Measurements from ENCODE around the gene SPRED2.

DNA sequence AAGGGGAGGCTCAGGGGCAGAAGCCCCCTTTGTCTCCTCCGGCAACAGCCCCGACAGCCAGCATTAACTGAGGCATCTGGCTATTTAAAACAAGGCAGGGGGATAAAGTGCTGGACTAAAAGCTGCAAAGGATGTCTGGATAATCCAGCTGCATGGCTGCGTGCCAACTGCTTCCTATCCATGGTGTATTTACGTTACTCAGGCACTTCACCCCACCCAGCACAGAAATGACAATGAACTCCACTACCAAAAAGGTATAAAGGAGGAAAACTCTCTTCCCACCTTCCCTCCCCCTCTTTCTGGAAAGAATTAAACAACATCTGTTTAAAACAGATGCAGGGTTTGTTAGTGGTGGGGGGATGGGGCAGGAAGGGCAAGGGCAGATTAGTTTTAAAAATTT is 82.5 kb downstream of the SPRED2 start:
- TF ChIP-seq, protein P1, sequence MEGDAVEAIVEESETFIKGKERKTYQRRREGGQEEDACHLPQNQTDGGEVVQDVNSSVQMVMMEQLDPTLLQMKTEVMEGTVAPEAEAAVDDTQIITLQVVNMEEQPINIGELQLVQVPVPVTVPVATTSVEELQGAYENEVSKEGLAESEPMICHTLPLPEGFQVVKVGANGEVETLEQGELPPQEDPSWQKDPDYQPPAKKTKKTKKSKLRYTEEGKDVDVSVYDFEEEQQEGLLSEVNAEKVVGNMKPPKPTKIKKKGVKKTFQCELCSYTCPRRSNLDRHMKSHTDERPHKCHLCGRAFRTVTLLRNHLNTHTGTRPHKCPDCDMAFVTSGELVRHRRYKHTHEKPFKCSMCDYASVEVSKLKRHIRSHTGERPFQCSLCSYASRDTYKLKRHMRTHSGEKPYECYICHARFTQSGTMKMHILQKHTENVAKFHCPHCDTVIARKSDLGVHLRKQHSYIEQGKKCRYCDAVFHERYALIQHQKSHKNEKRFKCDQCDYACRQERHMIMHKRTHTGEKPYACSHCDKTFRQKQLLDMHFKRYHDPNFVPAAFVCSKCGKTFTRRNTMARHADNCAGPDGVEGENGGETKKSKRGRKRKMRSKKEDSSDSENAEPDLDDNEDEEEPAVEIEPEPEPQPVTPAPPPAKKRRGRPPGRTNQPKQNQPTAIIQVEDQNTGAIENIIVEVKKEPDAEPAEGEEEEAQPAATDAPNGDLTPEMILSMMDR (IDR thresholded peaks at IDR 0.05): no peak
- no peak for TF ChIP-seq POLR2A (IDR thresholded peaks at IDR 0.05)

Data from testis (tissue), 2 donors.